ENCODE measurements around the gene CBX2.

CBX2 gene

GRCh38 chr17:79777894-79778503 lies at the start of gene CBX2:
Gene CBX2, plus strand, starts transcription at chr17:79778148. Its CDS starts 88 bp downstream, at chr17:79778236.
- peak in 1 of 2 experiments; percentile 46 for DNase-seq

DNA sequence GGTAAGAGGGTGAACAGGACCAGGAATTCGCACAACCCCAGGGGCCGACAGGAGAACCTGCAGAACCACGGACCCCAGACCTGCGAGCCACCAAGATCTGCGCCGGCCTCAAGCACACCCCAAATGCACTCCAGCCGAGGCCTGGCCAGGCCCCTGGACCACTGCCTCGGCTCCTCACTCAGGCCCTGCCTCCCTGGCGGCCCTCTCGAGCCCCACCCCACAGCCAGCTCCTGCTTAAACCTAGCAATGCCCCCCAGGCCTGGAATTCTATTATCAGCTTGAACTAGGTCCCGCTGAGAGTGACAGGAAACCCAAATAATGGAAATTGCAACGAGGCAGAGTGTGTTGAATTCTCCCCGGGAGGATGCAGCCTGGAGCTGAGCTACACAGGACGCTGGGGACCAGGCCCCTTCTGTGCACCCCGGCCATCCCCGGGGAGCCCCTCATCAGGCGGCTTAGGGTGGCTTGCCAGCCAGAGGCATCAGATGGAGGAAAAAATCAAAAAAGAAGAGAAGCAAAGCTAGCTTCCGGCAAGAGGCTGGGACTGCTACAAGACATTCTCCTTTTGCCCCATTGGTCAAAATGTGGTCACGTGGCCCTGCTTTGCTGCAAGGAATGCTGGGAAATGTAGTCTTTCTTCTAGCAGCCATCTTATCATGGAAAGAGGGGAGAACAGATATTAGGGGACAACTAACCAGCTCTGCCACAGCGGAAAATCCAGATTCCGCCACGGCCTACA lies 49.6 kb upstream of the CBX2 start:
- peak; percentile 27 to 78 for DNase-seq

- no peak for DNase-seq
Measured at GRCh38 chr17:79728908-79729471, 49.0 kb upstream of the CBX2 start.

DNA sequence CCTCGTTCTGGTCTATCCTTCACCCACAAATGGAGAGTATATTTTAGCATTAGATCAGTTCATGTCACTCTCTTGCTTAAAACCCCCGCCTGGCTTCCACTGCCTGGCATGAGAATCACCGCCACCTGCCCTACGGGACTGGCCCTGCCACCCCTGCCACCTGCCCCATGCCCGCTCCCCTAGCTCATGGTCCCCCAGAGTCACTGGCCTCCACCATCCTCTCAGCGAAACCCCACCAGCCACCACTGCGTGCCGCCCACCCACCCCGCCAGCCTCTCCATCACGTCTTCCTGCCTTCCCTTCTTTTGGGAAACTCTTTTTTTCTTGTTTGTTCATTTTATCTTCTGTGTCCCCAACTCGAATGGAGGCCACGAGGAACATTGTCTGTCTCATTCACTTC lies 48.2 kb upstream of the CBX2 start:
- no peak for DNase-seq

DNA sequence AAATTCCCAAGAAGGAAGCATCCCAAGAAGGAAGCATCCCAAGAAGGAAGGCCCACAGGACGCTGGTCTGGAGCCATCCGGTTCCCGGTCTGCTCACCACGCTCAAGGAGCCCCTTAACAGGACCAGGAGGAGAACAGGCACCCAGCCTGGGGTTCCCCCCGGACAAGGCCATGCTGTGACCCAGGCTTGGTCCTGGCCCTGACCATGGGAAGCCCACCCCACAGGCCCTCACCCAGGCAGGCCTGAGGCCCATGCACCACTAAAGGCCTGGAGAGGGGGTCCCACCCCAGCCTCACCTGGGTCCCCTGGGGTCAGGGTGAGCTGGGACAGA lies 47.5 kb upstream of the CBX2 start:
- no peak for DNase-seq

DNA sequence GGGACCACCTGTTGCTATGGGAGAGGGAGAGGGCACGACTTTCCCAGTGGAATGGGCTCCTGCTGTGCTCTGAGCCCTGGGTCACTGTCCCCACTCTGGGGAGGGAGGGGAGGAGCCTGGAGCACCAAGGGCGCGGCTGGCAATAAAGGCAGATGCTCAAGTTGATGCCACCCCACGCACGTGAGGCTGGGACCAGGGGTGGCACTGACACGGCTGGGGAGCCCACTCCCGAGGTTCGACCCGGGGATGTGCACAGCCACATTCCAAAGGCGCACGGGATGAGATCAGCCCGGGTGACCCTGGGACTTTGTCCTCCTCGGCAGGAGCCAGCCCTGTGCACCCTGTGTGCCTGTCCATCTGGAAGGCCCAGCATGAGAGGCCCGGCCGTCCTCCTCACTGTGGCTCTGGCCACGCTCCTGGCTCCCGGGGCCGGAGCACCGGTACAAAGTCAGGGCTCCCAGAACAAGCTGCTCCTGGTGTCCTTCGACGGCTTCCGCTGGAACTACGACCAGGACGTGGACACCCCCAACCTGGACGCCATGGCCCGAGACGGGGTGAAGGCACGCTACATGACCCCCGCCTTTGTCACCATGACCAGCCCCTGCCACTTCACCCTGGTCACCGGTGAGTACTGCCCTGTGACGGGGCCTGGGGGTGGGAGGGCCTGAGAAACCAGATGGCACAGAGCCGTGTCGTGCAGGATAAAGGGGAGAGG lies 47.0 kb upstream of the CBX2 start, which contains the start of gene ENPP7:
TSS of gene ENPP7 (plus strand) at position 175 of the 715 bp plus-strand sequence. CDS start at position 372, 197 bp downstream.
- no peak for DNase-seq

DNA sequence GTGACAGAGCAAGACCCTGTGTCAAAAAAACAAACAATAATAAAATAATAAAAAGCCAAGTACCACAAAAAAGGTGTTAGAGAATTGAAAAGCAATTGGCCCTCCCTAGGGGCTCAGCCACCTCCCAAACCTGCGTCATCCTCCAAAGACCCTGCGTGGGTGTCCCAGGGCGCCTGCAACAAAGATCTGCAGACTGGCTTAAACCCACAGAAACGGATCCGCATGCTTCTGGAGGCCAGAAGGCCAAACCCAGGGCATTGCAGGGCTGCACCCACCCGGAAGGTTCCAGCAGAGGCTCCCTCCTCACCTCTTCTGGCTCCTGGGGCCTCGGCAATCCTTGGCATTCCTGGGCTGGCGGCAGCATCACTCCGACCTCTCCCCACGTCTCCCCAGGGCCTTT lies 45.7 kb upstream of the CBX2 start:
- DNase-seq: no peak

- DNase-seq: no peak
Measured at GRCh38 chr17:79732804-79733691, 44.9 kb upstream of the CBX2 start.

GRCh38 chr17:79733692-79734070 lies 44.3 kb upstream of the CBX2 start:
- no peak for DNase-seq

GRCh38 chr17:79735096-79735495 lies 42.9 kb upstream of the CBX2 start:
- no peak for DNase-seq

DNA sequence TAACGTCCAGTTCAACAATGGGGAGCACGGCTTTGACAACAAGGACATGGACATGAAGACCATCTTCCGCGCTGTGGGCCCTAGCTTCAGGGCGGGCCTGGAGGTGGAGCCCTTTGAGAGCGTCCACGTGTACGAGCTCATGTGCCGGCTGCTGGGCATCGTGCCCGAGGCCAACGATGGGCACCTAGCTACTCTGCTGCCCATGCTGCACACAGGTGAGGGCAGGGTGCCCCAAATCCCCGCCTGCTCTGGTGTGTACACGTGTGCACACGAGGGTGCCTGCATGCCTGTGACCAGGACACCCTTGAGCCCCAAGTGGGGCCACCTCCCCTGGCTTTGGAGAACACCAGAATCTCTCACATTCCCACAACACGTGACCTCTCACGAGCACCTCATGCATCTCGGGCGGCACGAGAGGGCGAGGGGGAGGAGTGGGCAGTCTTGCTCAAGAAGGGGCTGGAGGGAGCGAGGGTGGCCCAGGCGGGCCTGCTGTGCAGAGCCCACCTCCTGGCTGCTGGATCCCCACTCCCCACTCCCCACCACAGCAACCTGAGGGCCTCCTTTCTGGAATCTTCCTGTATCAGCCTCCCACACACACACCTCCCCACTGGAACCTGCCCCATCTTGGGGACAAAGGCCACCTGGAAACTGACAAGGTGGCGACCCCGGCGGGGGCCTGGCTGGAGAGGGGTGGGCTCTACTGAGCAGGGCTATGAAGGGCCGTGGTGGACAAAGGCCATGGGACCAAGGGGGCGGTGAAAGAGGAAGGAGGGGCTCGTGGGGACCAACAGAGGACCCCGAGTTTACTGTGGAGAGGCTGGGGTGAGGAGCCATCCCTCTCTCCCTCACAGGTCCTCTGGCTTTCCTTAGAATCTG lies 40.7 kb upstream of the CBX2 start:
- no peak for DNase-seq

DNA sequence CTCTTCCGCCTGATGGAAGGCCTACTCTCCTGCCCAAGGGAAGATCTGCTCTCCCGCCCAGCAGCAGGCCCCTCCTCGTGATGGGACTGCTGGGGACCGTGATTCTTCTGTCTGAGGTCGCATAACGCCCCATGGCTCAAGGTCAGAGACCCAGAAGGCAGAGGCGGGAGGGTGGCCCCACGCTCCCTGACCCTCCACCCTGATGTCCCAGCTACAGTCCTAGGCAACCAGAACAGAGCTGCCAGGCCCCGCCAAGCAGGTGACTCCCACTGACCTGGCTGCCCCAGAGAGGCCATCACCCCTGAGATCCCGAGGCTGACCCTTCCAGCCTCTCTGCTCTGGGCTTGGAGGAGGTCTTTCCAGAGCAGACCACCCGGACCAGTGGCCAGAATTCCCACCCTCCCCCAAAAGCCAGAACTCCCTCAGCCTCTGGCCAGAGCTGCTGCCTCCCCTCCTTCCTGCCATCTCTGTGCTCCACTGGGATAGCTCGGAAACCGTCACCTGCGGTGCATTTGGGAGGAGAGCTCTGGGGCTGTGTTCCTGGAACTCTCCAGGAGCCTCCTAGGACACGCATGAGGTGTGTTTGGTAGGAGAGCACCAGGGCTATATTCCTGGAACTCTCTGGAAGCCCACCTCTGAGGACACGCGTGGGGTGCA lies 39.9 kb upstream of the CBX2 start:
- DNase-seq: no peak

DNA sequence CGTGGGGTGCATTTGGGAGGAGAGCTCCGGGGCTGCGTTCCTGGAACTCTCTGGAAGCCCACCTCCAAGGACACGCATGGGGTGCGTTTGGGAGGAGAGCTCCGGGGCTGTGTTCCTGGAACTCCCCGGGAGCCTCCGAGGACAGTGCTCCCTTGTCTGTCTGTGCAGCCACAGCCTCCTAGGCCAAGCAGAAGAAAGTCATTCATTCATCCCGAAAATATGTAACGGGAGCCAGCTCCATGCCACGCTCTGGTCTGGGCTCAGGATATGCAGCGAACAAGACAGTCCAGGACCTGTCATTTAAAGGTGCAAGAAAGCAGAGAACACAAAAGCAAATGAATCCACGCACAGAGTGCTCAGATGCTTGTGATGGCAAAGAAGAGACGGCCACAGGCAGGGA lies 39.3 kb upstream of the CBX2 start:
- no peak for DNase-seq

- DNase-seq: no peak
Measured at GRCh38 chr17:79739148-79740062, 38.5 kb upstream of the CBX2 start.

DNA sequence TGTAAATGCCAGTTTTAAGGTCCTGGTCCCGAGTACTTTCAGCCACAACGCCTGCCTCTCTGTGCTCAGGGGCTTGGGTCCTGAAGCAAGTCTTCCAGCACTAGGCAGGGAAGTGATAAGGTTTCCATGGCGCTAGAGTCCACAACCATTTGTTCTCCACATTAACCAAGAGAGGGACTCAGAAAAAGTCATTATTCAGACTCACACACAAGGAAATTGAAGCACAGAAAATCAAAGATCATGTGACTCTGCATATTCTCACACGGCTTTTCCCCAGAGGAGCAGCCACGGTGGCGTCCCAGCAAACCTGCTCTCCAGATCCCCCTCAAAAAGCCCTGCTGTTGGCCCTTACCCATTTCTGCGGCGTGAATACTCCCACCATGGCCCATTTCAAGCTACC lies 37.5 kb upstream of the CBX2 start:
- no peak for DNase-seq

GRCh38 chr17:79741401-79741750 lies 36.6 kb upstream of the CBX2 start:
- DNase-seq: no peak

GRCh38 chr17:79741751-79742588 lies 36.0 kb upstream of the CBX2 start:
- DNase-seq: peak in 1 of 2 experiments; percentile 20

DNA sequence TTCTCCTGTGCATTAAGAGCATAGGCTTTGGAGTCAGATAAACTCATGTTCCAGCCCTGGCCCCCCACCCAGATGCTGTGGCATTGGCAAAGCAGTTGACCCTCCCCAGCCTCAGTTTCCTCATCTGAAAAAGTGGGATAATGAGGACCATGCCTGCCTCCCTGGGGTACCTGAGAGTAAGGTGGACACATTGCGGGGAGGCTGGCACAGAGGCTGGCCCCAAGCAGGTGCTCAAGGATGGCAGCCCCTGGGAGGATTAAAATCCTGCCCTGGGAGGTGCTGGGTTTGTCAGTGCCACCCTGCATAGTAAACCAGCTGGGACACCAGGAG lies 35.4 kb upstream of the CBX2 start:
- no peak for DNase-seq

GRCh38 chr17:79742951-79743476 lies 34.9 kb upstream of the CBX2 start:
- no peak for DNase-seq
